VCaP (cell line): ENCODE measurements around the gene CACNG6.

ENCODE experiments used
- H3K27ac ChIP-seq: fragments of 450-650 bp; 2 replicates; pipeline ENCODE4 v1.5.1; 2017
- TF ChIP-seq, protein P1 (sequence below): fragments of 450-650 bp; conservative IDR thresholded peaks from 2 replicates; pipeline ENCODE4 v1.5.1; 2017; ENCODE audit warnings: mild to moderate bottlenecking, moderate library complexity

Gene CACNG6

DNA sequence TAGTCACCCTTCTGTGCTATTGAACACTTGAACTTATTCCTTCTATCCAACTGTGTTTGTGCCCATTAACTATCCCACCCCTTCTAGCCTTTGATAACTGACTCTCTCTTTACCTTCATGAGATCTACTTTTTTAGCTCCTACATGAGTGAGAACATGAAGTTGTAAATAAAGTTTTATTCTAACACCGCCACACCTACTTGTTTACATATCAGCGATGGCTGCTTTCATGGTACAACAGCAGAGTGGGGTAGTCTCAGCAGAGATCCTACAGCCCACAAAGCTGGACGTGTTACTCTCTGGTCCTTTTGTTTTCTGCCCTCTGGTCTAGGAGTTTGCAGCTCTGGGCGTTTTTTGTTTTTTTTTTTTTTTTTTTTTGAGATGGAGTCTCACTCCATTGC lies 48.6 kb downstream of the CACNG6 start:
- TF ChIP-seq, protein P1, sequence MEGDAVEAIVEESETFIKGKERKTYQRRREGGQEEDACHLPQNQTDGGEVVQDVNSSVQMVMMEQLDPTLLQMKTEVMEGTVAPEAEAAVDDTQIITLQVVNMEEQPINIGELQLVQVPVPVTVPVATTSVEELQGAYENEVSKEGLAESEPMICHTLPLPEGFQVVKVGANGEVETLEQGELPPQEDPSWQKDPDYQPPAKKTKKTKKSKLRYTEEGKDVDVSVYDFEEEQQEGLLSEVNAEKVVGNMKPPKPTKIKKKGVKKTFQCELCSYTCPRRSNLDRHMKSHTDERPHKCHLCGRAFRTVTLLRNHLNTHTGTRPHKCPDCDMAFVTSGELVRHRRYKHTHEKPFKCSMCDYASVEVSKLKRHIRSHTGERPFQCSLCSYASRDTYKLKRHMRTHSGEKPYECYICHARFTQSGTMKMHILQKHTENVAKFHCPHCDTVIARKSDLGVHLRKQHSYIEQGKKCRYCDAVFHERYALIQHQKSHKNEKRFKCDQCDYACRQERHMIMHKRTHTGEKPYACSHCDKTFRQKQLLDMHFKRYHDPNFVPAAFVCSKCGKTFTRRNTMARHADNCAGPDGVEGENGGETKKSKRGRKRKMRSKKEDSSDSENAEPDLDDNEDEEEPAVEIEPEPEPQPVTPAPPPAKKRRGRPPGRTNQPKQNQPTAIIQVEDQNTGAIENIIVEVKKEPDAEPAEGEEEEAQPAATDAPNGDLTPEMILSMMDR: no peak
- no peak overlapping the region for H3K27ac ChIP-seq

DNA sequence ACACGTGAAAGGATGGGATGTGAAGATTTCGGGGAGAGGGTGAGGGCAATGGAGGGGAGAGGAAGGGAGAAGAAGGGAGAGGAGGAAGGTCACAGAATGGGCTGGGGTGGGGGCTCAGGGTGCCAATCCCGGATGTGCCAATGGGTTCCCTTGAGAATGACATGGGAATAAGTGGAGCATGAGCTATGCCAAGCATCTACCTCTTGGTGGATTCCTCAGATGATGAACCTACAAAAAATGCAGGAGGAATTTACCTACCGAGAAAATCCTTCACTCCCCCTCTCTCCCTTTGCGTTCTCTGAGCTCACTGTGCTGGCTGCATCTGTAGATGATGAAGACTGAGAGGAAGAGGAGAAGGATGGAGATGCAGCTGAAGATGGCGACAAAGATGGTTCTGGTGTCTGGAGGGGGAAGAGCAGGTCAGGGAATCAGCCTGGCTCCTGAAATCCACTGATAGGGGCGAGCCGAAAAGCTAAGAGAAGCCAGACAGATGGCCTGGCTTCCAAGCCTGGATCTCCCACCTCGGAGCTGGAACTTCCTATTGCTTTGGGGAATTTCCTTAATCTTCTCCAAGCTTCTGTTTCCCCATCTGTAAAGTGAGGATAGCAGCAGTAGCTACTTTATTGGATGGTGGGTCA lies 50.7 kb downstream of the CACNG6 start:
- TF ChIP-seq, protein P1: no peak
- H3K27ac ChIP-seq: no peak overlapping the region

DNA sequence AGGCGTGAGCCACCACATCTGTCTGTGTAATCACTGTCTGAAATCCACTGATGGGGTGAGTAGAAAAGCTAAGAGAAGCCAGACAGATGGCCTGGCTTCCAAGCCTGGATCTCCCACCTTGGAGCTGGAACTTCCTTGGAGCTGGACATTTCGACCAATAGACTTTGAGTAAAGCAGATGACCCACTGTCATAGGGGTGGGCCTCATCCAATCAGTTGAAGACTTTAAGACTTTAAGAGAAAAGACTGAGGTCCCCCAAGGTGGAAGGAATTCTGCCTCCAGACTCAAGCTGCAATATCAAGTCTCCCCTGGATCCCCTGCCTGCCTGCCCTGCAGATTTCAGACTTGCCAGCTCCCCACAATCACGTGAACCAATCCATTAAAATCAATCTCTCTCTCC lies 51.6 kb downstream of the CACNG6 start:
- no peak overlapping the region for H3K27ac ChIP-seq
- TF ChIP-seq, protein P1: no peak

DNA sequence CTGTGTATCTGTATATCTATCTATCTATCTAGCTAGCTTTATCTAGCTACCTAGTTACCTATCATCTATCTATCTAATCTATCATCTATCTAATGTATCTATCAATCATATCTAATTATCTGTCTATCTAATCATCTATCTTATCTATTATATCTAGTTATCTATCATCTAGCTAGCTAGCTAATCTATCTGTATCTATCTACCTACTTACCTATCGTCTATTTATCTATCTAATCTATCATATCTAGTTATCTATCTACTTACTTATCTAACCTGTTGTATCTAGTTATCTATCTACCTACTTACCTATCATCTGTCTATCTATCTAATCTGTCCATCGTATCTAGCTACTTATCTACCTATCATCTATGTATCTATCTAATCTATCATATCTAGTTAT lies 54.3 kb downstream of the CACNG6 start:
- TF ChIP-seq, protein P1: no peak
- no peak overlapping the region for H3K27ac ChIP-seq

DNA sequence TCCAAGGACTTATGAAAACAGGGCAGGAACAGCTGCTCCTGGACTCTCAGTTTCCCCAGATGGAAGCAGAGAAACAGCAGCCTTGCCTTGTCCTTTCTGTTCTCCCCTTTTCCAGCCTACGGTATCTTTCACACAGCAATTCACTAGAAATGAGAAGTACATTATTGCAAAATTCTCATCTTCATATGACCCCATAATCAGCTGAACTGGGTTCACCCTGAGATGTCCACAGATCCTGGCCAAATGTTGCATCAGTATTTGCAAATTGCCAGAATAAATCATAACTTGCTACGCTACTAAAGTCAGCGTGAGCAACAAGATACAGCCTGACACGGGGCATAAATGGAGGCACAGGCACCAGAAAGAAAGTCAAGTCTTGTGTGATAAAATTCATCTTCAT lies 56.2 kb downstream of the CACNG6 start:
- TF ChIP-seq, protein P1: no peak

More for the DNA sequence above, 56.2 kb downstream of the CACNG6 start:
- no peak overlapping the region for H3K27ac ChIP-seq
